Astrocyte of the spinal cord (primary cell): ENCODE measurements around the gene ZNF532.

Source experiments
- DNase-seq: peaks from one replicate; pipeline ENCODE4 v3.0.0; 2011; ENCODE audit warnings: low read depth, low spot score
- H3K4me3 ChIP-seq: 2 replicates; pipeline ENCODE4 v1.5.1; 2011; ENCODE audit warnings: low read depth, mild to moderate bottlenecking, low read length, moderate library complexity
- CTCF ChIP-seq: IDR thresholded peaks from 2 replicates; pipeline ENCODE4 v1.5.1; 2012; ENCODE audit warnings: low read depth, mild to moderate bottlenecking, low read length, inconsistent platforms
- in situ Hi-C: cut with HindIII; loops from 2 replicates; pipeline ENCODE4 v1.10.0; 2017; ENCODE audit warnings: low sequenced_read_pairs

Gene ZNF532

GRCh38 chr18:58887613-58887963 lies 22.9 kb downstream of the ZNF532 start:
- in situ Hi-C loops: no loop called here
- TF ChIP-seq CTCF: no peak
- no peak overlapping the region for H3K4me3 ChIP-seq
- DNase-seq: peak; percentile 75

GRCh38 chr18:58891776-58892175 lies 27.1 kb downstream of the ZNF532 start:
- no peak for TF ChIP-seq CTCF
- H3K4me3 ChIP-seq: no peak overlapping the region
- in situ Hi-C loops: no loop called here

GRCh38 chr18:58892488-58892887 lies 27.8 kb downstream of the ZNF532 start:
- DNase-seq: no peak
- in situ Hi-C loops: no loop called here
- TF ChIP-seq CTCF: no peak
- no peak overlapping the region for H3K4me3 ChIP-seq

More at GRCh38 chr18:58891776-58892175, 27.1 kb downstream of the ZNF532 start:
- peak; percentile 33 for DNase-seq

- DNase-seq: no peak
- H3K4me3 ChIP-seq: no peak overlapping the region
- no peak for TF ChIP-seq CTCF
- in situ Hi-C loops: no loop called here
Measured at GRCh38 chr18:58893388-58894099, 28.9 kb downstream of the ZNF532 start.

- TF ChIP-seq CTCF: no peak
- DNase-seq: no peak
- H3K4me3 ChIP-seq: no peak overlapping the region
- in situ Hi-C loops: no loop called here
Measured at GRCh38 chr18:58894930-58895329, 30.3 kb downstream of the ZNF532 start.

GRCh38 chr18:58895385-58895784 lies 30.7 kb downstream of the ZNF532 start:
- in situ Hi-C loops: no loop called here
- TF ChIP-seq CTCF: no peak
- no peak for DNase-seq
- H3K4me3 ChIP-seq: no peak overlapping the region
